ENCODE results near the gene MYH15. TPM values are rescaled to one million over a fixed set of nuclear protein-coding genes. Genes with fewer than 3 reads are reported as not detected.

MYH15 gene
- total and polyA plus RNA-seq, 2 of the 4 experiments (the other 2 are of a cell fraction) = 0.10 to 0.36 TPM

GRCh38 chr3:108472001-108472591 lies 38.3 kb downstream of the MYH15 start:
- H2AK5ac ChIP-seq (ENCODE audit: low read depth, low read length) = peak overlapping the region; percentile 29; the same call in 1 of the 2 replicates
- peak overlapping the region; percentile 90 for H2BK20ac ChIP-seq (ENCODE audit: low read depth, low read length)
- peak; percentile 95 for DNase-seq
- H3K4ac ChIP-seq (ENCODE audit: low read depth, low read length) = peak overlapping the region; percentile 91
- no peak overlapping the region for H3K9ac ChIP-seq (ENCODE audit: low read depth, low read length)
- no peaks in the 10 kb centered on the region for H3K9me3 ChIP-seq (ENCODE audit: control insufficient read depth, insufficient read depth, low read length)
- POLR2A ChIA-PET (ENCODE audit: unreplicated experiment) = interaction anchor here (0.5 kb wide), 1 partner anchor 29 kb away, joined by 6 read pairs; no protein-coding TSS in a partner anchor
- H4K20me1 ChIP-seq (ENCODE audit: insufficient read depth, low read length) = no peaks in the 10 kb centered on the region
- no CpG with 5 or more reads among the region's 5 CpGs for WGBS, 2 experiments (ENCODE audit: extremely low coverage in 2 of 2, insufficient read length in 1 of 2)
- no peaks in the 10 kb centered on the region for H3K27me3 ChIP-seq (ENCODE audit: control insufficient read depth, insufficient read depth, low read length)
- peak overlapping the region; percentile 79; the same call in 1 of the 3 replicates for H2BK15ac ChIP-seq (ENCODE audit: low read depth, low read length)
- H4K8ac ChIP-seq (ENCODE audit: low read depth in 2 of 2, low read length in 2 of 2) = peak overlapping the region; percentile 8 to 80; a peak in 3 of 4 replicates
- H3K36me3 ChIP-seq (ENCODE audit: control insufficient read depth, insufficient read depth, low read length) = no peaks in the 10 kb centered on the region
- dilution Hi-C loops (cut with HindIII; ENCODE audit: low sequenced_read_pairs, unreplicated experiment) (no loop called here), in situ Hi-C loops (cut with MboI; ENCODE audit: low sequenced_read_pairs) (no loop called here), intact Hi-C loops (cut with micrococcal nuclease) (no loop called here)
- peak overlapping the region; percentile 72; the same call in 1 of the 2 replicates for H4K91ac ChIP-seq (ENCODE audit: insufficient read depth, low read depth, low read length)
- peak overlapping the region; percentile 85 for H2BK5ac ChIP-seq (ENCODE audit: low read depth, low read length, poor library complexity, severe bottlenecking)
- peak overlapping the region; percentile 2; the same call in 1 of the 2 replicates for H3K14ac ChIP-seq (replicated peaks; ENCODE audit: low read depth, low read length)
- no peak overlapping the region for H4K5ac ChIP-seq (ENCODE audit: low read depth, low read length)
- peak overlapping the region; percentile 62 for H3K4me2 ChIP-seq (ENCODE audit: low read depth, low read length)
- peak; percentile 84 for ATAC-seq (ENCODE audit: low read depth)
- H3K27ac ChIP-seq (ENCODE audit: insufficient read depth, low read length) = peak overlapping the region; percentile 41
- H3K79me1 ChIP-seq (ENCODE audit: low read depth in 1 of 2, low read length in 2 of 2) = no peaks in the 10 kb centered on the region
- no TSS peak for BruUV-seq (replicated peaks)
- H3K56ac ChIP-seq (ENCODE audit: extremely low read depth, insufficient read depth, low read length) = peak overlapping the region; percentile 50; the same call in 1 of the 2 replicates
- H2BK120ac ChIP-seq (ENCODE audit: low read depth, low read length) = peak overlapping the region; percentile 88
- H3K4me1 ChIP-seq (ENCODE audit: control insufficient read depth, insufficient read depth, low read length) = peaks cover 8% of the 10 kb centered on the region
- H3K18ac ChIP-seq (ENCODE audit: low read depth, low read length) = no peak overlapping the region; the same call in 1 of the 2 replicates
- peak overlapping the region; percentile 2; the same call in 1 of the 2 replicates for H3K23ac ChIP-seq (ENCODE audit: low read depth, low read length)
- peaks cover 8% of the 10 kb centered on the region for H3K9me1 ChIP-seq (ENCODE audit: insufficient read depth, low read length)
- H2AFZ ChIP-seq (replicated peaks; ENCODE audit: low read length, poor library complexity) = peak overlapping the region; percentile 87
- CTCF ChIA-PET = no interaction called here
- H3K4me3 ChIP-seq (ENCODE audit: insufficient read depth, low read depth, low read length) = no peak overlapping the region
- H2AK9ac ChIP-seq (replicated peaks; ENCODE audit: low read depth, low read length, poor library complexity) = peak overlapping the region; percentile 44
- TF ChIP-seq CTCF (conservative IDR thresholded peaks at IDR 0.05; ENCODE audit: low read depth, low read length) = no peak
- peak; percentile 45; the same call in 1 of the 2 replicates for TF ChIP-seq BHLHE40 (IDR thresholded peaks at IDR 0.05; ENCODE audit: low read depth, low read length)
- peak; percentile 96 for TF ChIP-seq FOS (IDR thresholded peaks at IDR 0.05; ENCODE audit: low read depth, low read length)
- no peak for TF ChIP-seq ELK1 (IDR thresholded peaks at IDR 0.05; ENCODE audit: borderline replicate concordance, low read depth, low read length)
- TF ChIP-seq NFE2L2 (IDR thresholded peaks at IDR 0.05; ENCODE audit: low read depth, low read length) = no peak
- no peak for TF ChIP-seq RFX5 (IDR thresholded peaks at IDR 0.05; ENCODE audit: low read depth, low read length)
- TF ChIP-seq MAFK (IDR thresholded peaks at IDR 0.05; ENCODE audit: low read depth, low read length) = no peak
- no peak for TF ChIP-seq MAZ (IDR thresholded peaks at IDR 0.05; ENCODE audit: borderline replicate concordance, low read depth, low read length)
- no peak for TF ChIP-seq CHD1 (IDR thresholded peaks at IDR 0.05; ENCODE audit: low read depth, low read length)
- TF ChIP-seq RAD21 (IDR thresholded peaks at IDR 0.05; ENCODE audit: low read length) = no peak
- peak; percentile 46; the same call in 1 of the 2 replicates for TF ChIP-seq CEBPB (IDR thresholded peaks at IDR 0.05; ENCODE audit: low read depth, low read length)
- TF ChIP-seq RCOR1 (IDR thresholded peaks at IDR 0.05; ENCODE audit: insufficient replicate concordance, low read length) = no peak
- no peak for TF ChIP-seq POLR2A (IDR thresholded peaks at IDR 0.05; ENCODE audit: low read depth, low read length)
- no peak for TF ChIP-seq SMC3 (IDR thresholded peaks at IDR 0.05; ENCODE audit: low read depth, low read length)
- no peak for TF ChIP-seq MXI1 (IDR thresholded peaks at IDR 0.05; ENCODE audit: borderline replicate concordance, low read depth, low read length)

All from IMR-90 (cell line).